CD4-positive, alpha-beta T cell treated with Interleukin-15 for 4 hours (primary cell): ENCODE measurements around the gene ZNF275.
"Not testable (repeated sequence)": the region's sequence is repeated elsewhere in the genome, so short reads cannot be mapped to it uniquely, and the experiment has no call there.

ENCODE experiments used
- DNase-seq: peaks from one replicate; pipeline ENCODE4 v3.0.0-alpha.2; 2020; ENCODE audit warnings: low spot score

The ZNF275 gene

GRCh38 chrX:153319295-153320046 lies 14.5 kb upstream of the ZNF275 start:
- DNase-seq = no peak

- not testable (repeated sequence) for DNase-seq
These were observed 13.9 kb upstream of the ZNF275 start for GRCh38 chrX:153320047-153320443.

GRCh38 chrX:153320555-153321184 lies 13.3 kb upstream of the ZNF275 start:
- DNase-seq = no peak

GRCh38 chrX:153321381-153322124 lies 12.4 kb upstream of the ZNF275 start, which contains the start of gene PNMA6F:
PNMA6F (minus strand) TSS chrX:153321767; CDS start chrX:153320674, 1,093 bp downstream.
- DNase-seq = no peak

DNA sequence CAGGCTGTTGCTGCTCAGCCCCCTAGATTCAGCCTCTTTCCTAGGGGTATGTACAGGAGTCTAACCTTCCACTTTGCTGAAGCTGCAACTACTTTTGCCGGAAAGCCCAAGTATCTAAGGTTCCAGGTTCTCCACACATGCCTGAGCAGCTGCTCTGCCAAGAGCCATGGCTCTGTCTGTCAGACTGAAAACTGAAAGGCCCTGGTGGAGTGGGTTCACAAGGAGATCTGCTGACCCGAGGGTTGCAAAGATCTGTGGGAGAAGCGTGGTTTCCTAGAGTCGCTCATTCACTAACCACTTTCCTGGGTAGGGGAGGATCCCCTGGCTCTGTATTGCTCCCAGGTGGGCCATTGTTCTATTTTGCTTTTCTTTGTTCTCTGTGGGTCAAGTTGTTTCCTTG lies 6.4 kb upstream of the ZNF275 start:
- no peak for DNase-seq

DNA sequence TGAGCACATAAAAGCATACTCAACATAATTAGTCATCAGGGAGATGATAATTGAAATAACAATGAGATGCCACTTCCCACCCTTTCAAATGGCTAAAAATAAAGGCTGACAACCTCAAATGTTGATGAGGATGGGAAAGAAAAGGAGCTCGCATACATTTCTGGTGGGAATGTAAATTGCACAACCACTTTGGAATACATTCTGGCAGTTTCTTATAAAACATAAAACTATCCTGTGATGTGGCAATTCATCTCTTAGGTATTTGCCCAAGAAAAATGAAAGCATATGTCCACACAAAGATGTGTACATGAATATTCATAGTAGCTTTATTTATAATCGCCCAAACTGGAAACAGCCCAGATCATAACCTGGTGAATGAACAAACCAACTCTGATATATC lies 687 bp upstream of the ZNF275 start:
- DNase-seq = no peak

GRCh38 chrX:153334654-153335295 lies 822 bp downstream of the ZNF275 start:
- DNase-seq = no peak

DNA sequence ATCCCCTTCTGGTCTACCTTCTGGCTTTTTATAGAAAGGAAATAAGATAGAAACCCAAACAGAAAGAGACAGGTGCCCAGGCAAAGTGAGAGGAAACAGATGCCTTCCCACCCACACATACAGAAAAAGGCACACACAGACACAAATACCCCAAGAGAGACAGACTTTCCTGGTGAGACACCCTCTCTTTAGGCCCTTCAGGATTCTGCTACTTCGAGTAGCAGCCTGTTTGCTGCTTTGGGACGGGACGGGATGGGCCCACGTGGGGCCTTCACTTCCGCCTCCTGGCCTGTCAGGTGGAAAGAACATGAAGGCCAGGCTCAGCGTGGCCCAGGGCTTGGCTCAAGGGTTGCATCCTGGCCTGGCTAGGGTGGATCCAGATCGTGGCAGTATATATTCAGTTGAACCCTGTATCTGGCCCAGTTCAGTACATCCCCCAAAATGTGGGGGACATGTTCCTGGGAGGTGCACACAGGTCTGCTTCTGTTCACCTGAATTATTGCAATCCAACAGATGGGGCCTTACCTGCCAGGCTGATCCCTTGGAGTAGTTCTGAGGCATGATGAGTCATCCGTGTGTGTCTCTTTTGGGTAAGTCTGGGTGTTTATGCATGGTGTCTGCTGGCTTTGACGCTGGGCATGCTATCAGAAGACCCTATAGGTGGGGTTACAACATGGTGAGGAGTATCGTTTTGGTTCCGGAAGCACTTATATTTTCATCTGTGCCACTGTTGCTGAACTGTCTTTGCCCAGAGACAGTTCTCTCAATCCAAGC lies 2.4 kb downstream of the ZNF275 start:
- no peak for DNase-seq

DNA sequence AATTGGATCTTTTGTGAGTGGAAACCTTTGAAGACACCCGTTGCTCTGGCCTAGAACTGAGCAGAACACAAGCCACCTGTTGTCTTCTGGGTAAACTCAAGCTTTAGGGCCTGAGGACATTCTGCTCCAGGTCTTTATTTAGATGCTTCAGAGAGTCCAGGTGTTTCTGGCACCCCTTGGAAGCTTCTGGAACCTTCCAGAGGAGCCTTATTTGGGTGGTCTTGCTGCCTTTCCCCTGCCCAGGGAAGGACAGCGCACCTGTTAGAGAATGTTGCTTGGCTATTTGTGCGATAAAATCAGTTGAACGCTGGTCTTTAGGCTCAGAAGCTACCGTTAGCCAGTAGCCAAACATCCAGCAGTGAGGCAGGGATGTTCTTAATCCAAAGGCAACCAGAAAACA lies 3.0 kb downstream of the ZNF275 start:
- no peak for DNase-seq

DNA sequence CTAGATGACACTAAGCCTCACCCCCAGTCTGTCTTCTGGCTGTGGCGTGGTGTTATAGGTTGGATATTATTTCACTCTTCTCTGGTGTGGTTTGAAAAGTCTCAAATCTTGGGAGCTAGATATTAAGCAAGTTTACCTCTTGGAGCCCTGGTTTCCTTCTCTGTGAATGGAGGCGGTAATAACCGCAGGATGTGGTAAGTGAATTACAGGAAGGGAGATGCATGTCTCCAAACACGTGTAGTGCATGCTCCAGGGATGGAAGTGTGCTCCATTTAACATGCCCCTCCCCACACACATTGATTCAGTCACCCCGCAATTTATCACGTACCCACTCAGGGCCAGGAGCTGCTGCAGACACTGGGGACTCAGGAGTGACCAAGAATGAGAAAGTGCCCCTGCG lies 4.9 kb downstream of the ZNF275 start:
- DNase-seq = no peak

DNA sequence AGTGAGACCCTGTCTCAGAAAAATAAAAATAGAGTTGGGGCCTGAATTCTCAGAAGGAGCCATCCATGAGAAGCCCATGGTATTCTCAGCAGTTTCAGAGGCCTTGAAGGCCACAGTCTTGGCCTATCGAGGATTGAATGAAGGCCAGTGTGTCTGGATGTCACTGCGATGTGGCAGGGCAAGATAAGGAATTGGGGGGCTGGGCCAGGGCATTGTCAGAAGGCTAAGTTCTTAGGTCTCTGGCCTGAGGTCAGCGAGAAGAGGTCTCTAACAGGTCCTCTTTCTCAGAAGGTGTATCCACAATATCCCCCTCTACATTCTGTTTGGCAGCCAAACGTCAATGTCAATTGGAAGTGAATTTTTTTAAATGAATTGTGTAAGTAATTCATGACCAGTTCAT lies 5.7 kb downstream of the ZNF275 start:
- DNase-seq = no peak

DNA sequence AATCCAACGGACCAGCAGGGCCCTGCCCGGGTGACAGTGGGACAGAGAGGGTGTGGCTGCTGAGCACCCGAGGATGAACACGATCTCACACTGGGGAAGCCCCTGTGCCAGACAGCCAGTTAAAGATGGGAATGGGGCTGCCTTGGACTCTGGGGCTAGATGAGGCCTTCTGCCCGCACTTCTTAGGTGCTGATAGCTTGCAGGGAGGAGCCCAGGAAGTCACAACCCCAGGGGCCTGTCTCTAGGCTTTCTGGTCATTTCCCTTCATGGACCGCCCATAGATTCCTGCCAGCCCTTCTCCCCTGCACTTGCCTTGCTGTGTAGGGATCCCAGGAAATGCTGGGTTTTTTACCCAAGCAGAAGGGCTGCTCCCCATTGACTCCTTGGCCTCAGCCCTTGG lies 6.2 kb downstream of the ZNF275 start:
- DNase-seq = no peak

DNA sequence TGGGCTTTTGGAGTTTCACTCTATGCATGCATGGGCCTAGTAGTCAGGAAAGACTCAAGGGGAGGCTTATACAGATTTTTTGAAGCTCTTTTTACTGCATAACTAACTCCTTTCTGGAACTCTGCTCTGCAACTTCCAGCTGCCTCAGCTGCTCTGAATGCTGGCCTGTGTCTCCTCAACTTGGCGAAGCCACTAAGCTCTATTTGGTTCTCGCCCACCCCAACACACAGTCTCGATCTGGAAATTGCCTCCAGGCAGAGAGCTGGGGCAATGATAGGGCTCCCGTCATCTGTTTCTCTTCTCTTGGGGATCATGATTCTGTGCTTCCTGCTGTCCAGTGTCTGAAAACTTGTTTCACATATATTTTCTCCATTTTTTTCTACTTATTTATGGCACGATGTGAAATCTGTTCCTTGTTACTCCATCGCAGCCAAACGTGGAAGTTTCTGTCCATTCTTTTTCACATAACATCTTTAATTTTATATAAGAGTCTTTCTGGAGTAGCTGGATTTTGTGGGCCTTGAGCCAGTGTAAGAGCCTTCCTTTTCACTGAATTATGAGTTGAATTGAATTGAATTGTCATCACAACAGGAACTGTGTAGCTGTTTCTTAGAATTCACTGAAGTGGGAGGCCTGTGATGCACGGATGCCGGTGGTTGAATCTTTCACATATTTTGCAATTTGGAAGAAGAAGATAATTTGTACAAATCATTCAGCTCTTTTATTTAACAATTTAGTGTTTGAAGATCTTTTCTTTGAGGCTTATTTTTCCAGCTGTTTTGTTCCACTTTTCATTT lies 9.0 kb downstream of the ZNF275 start:
- DNase-seq = peak; percentile 10

- DNase-seq = no peak
These were observed 9.7 kb downstream of the ZNF275 start for GRCh38 chrX:153343674-153344073.

DNA sequence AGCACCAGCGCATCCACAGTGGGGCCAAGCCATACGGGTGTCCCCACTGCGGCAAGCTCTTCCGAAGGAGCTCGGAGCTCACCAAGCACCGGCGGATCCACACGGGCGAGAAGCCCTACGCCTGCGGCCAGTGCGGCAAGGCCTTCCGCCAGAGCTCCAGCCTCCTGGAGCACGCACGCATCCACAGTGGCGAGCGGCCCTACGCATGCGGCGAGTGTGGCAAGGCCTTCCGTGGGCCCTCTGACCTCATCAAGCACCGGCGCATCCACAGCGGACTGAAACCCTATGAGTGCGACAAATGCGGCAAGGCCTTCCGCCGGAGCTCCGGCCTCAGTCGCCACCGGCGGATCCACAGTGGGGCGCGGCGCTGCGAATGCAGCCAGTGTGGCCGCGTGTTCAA lies 13.6 kb downstream of the ZNF275 start:
- no peak for DNase-seq

DNA sequence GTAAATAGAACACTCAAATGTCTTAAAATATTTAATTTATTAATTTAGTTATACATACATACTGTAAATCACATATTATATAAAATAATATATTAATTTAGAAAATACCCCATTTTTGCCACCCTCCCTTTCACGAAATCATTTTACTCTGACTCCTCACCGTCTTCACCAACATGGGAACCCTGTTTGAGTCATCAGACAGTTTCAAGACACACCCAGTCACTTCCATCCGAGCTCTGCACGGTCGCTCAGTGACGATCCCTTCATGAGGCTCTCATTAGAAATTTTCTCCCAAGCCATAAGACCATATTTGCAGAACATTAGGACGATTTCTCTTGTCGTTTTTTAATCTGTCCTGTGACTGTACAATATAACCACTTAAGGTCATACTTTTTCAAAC lies 14.5 kb downstream of the ZNF275 start:
- no peak for DNase-seq

GRCh38 chrX:153349952-153350351 lies 16.0 kb downstream of the ZNF275 start:
- DNase-seq = no peak

DNA sequence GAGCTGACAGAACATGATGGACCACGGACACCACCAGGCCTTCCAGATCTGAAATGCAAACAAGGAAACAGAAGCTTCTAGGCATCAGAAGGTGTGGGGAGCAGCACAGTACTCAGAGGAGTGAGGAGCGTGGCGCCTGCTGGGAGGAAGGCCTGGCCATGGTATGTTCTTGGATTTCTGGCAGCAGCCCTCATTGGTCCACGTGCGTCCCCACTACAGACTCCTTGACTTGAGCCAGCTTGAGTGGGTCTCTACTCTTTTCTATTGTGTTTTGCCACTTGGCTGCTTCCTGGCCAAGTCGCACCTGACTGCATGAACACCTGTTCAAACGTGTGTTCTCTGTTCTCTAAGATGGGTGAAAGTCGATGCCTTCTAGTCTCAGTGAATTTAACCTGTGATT lies 18.0 kb downstream of the ZNF275 start:
- no peak for DNase-seq

- DNase-seq = no peak
These were observed 18.9 kb downstream of the ZNF275 start for GRCh38 chrX:153352858-153353257.

- no peak for DNase-seq
These were observed 19.5 kb downstream of the ZNF275 start for GRCh38 chrX:153353416-153353815.

- no peak for DNase-seq
These were observed 23.9 kb downstream of the ZNF275 start for GRCh38 chrX:153357877-153358276.
